HCT116 (cell line): ENCODE results near the gene PTPN23.

Experiments used
- CBX3 ChIP-seq: IDR thresholded peaks from 2 replicates; pipeline ENCODE4 v1.6.1; 2012; ENCODE audit warnings: low read depth
- CEBPB ChIP-seq: IDR thresholded peaks from 2 replicates; pipeline ENCODE4 v1.6.1; 2012; ENCODE audit warnings: low read depth
- ELF1 ChIP-seq: IDR thresholded peaks from 2 replicates; pipeline ENCODE4 v1.6.1; 2012; ENCODE audit warnings: low read depth, borderline replicate concordance
- EZH2phosphoT487 ChIP-seq: fragments of 200-600 bp; IDR thresholded peaks from 2 replicates; pipeline ENCODE4 v1.6.1; 2018; ENCODE audit warnings: antibody characterized with exemption, borderline replicate concordance
- POLR2A ChIP-seq: IDR thresholded peaks from 2 replicates; pipeline ENCODE4 v1.7.0; 2011; ENCODE audit warnings: borderline replicate concordance; ENCODE audit not compliant: insufficient read depth, insufficient read length; ENCODE audit errors: extremely low read depth
- POLR2AphosphoS5 ChIP-seq: IDR thresholded peaks from 2 replicates; pipeline ENCODE4 v1.6.1; 2011; ENCODE audit warnings: mild to moderate bottlenecking, low read depth, low read length, moderate library complexity
- RAD21 ChIP-seq: IDR thresholded peaks from 2 replicates; pipeline ENCODE4 v1.6.1; 2012; ENCODE audit warnings: low read depth, mild to moderate bottlenecking
- YY1 ChIP-seq: IDR thresholded peaks from 2 replicates; pipeline ENCODE4 v1.6.1; 2011; ENCODE audit warnings: low read length, low read depth, moderate library complexity, mild to moderate bottlenecking; ENCODE audit not compliant: insufficient replicate concordance; ENCODE audit errors: extremely low read depth
- ZFX ChIP-seq: fragments of 450-650 bp; IDR thresholded peaks from 2 replicates; pipeline ENCODE4 v1.6.1; 2017
- ZNF274 ChIP-seq: fragments of 200-500 bp; sonication (Bioruptor generic); IDR thresholded peaks from 2 replicates; pipeline ENCODE4 v1.6.1; 2014; ENCODE audit warnings: mild to moderate bottlenecking, low read depth, low read length, inconsistent platforms
- TF ChIP-seq, protein P1 (sequence below), 3 experiments: fragments of 200-600 bp in 1 of 3; sonication (generic) in 1 of 3; IDR thresholded peaks in 2 of 3; conservative IDR thresholded peaks in 1 of 3; 2 replicates each; pipeline ENCODE4 v1.5.1; 2012 to 2017; ENCODE audit warnings: low read depth in 2 of 3, low read length in 2 of 3, antibody characterized with exemption in 1 of 3, borderline replicate concordance in 1 of 3, control low read depth in 1 of 3, mild to moderate bottlenecking in 1 of 3, mixed read lengths in 1 of 3, mixed run types in 1 of 3, moderate library complexity in 1 of 3; ENCODE audit not compliant: insufficient read depth in 1 of 3
- TF ChIP-seq, protein P2 (sequence below): IDR thresholded peaks from 2 replicates; pipeline ENCODE4 v1.6.1; 2012

DNA sequence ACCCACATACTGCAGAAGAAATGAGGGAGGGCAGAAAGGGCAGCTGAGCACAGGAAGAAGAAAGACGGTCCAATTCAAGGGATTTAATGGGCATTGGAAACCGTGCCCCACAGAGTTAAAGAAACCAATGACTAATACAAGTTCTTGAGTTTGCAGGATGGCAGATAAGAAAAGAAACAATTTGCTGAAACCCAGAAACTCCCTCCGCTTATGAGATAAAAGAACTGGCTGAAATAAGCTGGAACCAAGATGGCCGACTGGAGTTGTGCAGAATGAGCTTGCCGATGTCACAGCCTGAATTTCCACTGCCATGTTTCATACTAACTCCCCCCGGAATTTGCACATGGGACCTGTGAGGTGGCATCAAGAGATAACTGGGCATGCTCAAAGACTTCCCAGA, 47.8 kb downstream of the PTPN23 start:
- no peak for TF ChIP-seq POLR2A
- TF ChIP-seq, protein P1, sequence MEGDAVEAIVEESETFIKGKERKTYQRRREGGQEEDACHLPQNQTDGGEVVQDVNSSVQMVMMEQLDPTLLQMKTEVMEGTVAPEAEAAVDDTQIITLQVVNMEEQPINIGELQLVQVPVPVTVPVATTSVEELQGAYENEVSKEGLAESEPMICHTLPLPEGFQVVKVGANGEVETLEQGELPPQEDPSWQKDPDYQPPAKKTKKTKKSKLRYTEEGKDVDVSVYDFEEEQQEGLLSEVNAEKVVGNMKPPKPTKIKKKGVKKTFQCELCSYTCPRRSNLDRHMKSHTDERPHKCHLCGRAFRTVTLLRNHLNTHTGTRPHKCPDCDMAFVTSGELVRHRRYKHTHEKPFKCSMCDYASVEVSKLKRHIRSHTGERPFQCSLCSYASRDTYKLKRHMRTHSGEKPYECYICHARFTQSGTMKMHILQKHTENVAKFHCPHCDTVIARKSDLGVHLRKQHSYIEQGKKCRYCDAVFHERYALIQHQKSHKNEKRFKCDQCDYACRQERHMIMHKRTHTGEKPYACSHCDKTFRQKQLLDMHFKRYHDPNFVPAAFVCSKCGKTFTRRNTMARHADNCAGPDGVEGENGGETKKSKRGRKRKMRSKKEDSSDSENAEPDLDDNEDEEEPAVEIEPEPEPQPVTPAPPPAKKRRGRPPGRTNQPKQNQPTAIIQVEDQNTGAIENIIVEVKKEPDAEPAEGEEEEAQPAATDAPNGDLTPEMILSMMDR (IDR thresholded peaks at IDR 0.05 in 2 of 3, conservative IDR thresholded peaks at IDR 0.05 in 1 of 3; ENCODE audit: borderline replicate concordance in 1 of 3, insufficient read depth in 1 of 3, low read depth in 2 of 3, low read length in 2 of 3) = no peak
- no peak for TF ChIP-seq POLR2AphosphoS5
- TF ChIP-seq ELF1 = no peak
- TF ChIP-seq CEBPB = no peak
- TF ChIP-seq CBX3 = no peak
- TF ChIP-seq, protein P2, sequence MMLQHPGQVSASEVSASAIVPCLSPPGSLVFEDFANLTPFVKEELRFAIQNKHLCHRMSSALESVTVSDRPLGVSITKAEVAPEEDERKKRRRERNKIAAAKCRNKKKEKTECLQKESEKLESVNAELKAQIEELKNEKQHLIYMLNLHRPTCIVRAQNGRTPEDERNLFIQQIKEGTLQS = no peak
- no peak for TF ChIP-seq YY1
- TF ChIP-seq RAD21 = no peak
- TF ChIP-seq ZNF274 = no peak
- no peak for TF ChIP-seq ZFX
- no peak for TF ChIP-seq EZH2phosphoT487
